SK-N-MC (cell line): ENCODE measurements around the gene TRAPPC6A.

Source experiments
- EZH2 ChIP-seq: fragments of 200-600 bp; sonication (generic); IDR thresholded peaks from one replicate; pipeline ENCODE4 v1.6.1; 2017; ENCODE audit warnings: antibody characterized with exemption
- FOXP2 ChIP-seq: optimal IDR thresholded peaks from 2 replicates; pipeline ENCODE3; 2011; ENCODE audit warnings: mild to moderate bottlenecking, moderate library complexity; ENCODE audit not compliant: insufficient read depth; ENCODE audit errors: extremely low read length, control extremely low read depth
- POLR2AphosphoS5 ChIP-seq: IDR thresholded peaks from 2 replicates; pipeline ENCODE4 v1.6.1; 2012; ENCODE audit warnings: mild to moderate bottlenecking, low read depth, low read length, borderline replicate concordance

DNA sequence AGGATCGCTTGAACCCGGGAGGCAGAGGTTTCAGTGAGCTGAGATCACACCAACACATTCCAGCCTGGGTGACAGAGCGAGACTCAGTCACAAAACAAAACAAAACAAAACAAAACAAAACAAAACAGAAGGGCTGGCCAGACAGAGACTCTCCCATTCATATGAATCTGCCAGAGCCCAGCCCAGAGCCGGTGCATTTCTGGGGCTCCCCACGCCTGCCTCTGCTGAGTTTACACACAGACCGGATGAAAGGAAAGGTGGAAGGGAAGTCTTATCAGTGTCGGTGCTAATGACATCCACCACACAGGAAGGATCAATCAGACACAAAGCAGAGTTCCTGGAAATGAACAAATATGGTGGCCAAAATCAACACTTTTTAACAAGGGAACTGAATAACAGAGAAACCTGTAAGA, 6.8 kb downstream of the TRAPPC6A start:
- TF ChIP-seq EZH2 (no peak), POLR2AphosphoS5 (no peak), FOXP2 (no peak)
